ENCODE measurements around the gene PI4KB.
A peak's percentile ranks its signal among the peaks of the same experiment; 100 is the strongest.
"Not testable (repeated sequence)": the region's sequence is repeated elsewhere in the genome, so short reads cannot be mapped to it uniquely, and the experiment has no call there.

Gene PI4KB

GRCh38 chr1:151275341-151275740 is 51.9 kb downstream of the PI4KB start:
- not testable (repeated sequence) for DNase-seq

GRCh38 chr1:151273924-151274466 is 53.2 kb downstream of the PI4KB start:
- DNase-seq = no peak

- DNase-seq = no peak
Observed at GRCh38 chr1:151267760-151268159, 59.5 kb downstream of the PI4KB start.

- DNase-seq = no peak
Observed at GRCh38 chr1:151266821-151267220, 60.4 kb downstream of the PI4KB start.

DNA sequence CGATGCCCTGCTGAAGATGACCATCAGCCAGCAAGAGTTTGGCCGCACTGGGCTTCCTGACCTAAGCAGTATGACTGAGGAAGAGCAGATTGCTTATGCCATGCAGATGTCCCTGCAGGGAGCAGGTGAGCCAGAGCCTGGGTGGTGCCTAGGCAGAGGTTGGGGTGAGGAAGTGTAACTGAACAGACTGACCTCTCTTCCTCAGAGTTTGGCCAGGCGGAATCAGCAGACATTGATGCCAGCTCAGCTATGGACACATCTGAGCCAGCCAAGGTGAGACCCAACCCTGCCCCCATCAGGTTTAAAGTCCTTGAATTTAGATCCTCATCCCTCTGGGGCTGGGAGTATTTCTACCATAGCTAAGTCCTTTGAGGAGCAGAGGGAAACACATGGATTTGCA is 60.9 kb downstream of the PI4KB start:
- no peak for DNase-seq

DNA sequence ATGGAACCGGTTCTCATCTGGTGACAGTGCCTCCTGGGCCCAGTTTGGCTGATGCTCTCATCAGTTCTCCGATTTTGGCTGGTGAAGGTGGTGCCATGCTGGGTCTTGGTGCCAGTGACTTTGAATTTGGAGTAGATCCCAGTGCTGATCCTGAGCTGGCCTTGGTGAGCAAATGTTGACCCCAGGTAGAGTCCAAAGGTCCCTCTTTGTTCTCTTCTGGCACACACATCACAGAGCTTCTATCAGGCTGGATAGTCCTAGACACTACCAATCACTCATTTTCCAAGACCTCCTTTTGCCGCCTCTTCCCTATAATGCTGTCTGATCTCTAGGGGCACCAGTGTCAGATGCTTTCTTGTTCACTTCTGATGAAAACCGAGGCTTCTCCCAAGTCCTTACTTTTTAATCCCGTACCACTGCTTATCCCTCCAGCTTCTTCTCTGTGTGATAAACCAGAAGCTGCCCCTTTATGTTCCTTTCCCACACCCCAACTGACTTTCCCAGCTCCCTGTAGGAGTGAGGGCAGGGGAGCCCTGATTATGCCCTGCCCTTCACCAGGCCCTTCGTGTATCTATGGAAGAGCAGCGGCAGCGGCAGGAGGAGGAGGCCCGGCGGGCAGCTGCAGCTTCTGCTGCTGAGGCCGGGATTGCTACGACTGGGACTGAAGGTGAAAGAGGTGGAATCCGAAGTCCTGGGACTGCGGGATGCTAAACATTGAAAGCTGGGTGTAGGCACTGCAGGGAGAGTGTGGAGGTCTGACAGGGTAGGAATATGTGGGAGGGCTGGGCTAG is 61.6 kb downstream of the PI4KB start:
- DNase-seq = no peak

GRCh38 chr1:151259351-151259750 is 67.9 kb downstream of the PI4KB start:
- DNase-seq = no peak

DNA sequence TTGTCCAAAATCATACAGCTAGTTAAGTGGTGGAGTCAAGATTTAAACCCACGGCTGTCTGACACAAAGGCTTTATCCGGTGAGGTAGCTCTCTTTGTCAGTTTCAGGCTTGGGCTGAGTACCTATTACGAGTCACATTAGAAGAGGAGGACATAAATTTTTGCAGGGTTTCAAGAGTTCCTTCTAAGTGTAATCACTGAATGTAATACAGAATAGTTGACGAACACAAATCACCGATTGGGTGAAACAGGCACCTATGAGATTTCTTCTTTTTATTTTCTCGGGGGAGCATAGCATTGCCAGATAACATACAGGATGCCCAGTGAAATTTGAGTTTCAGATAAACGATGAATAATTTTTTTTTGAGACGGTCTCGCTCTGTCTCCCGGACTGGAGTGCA is 71.8 kb downstream of the PI4KB start:
- DNase-seq = no peak

GRCh38 chr1:151254217-151255213 is 72.7 kb downstream of the PI4KB start, which contains the start of gene PSMD4:
TSS of gene PSMD4 (plus strand) at chr1:151254734. CDS start at chr1:151254783, 49 bp downstream.
- DNase-seq = peak; percentile 93

DNA sequence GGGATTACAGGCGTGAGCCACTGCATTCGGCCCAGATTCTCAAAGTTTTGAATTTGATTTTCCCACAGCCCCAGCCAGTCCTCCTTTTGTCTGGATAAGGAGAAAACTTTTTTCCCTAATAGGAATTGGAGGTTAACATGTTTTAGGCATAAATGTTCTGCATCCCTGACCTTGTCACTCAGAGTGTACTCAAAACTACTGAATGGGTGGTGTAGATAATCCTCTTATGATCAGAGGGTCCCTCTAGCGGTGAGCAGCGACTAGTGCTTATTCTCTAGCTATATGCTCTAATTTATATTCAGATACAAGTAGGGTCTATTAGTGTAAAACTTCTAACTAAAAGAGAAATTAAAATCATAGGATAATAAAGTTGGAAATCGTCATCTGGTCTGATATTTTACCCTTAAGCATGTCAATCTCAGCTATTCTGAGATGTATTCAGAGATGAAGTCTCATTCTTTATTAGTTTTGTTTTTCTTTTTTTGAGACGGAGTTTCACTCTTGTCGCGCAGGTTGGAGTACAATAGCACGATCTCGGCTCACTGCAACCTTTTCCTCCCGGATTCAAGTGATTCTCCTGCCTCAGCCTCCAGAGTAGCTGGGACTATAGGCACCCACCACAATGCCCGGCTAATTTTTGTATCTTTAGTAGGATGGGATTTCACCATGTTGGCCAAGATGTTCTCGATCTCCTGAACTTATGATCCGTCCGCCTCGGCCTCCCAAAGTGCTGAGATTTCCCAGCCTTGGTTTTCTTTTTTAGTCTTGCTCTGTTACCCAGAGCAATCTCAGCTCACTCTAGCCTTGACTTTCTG is 75.4 kb downstream of the PI4KB start:
- DNase-seq = peak; percentile 63

DNA sequence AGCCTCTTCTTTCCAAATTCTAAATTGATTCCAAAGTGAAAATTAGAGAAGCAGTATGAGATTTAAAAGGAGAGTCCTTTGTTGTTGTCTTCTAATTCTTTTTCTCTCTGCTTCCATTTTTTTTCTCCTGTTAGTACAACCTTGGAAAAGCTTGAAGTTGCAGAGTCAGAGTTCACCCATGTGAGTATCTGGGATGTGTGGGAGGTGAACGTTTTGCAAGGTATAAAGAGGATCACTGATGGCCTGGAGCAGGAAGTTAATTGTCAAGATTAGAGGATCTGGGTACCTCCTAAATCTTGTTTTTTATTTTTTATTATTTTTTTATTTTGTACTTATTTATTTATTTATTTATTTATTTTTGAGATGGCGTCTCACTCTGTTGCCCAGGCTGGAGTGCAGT is 80.4 kb downstream of the PI4KB start:
- no peak for DNase-seq

DNA sequence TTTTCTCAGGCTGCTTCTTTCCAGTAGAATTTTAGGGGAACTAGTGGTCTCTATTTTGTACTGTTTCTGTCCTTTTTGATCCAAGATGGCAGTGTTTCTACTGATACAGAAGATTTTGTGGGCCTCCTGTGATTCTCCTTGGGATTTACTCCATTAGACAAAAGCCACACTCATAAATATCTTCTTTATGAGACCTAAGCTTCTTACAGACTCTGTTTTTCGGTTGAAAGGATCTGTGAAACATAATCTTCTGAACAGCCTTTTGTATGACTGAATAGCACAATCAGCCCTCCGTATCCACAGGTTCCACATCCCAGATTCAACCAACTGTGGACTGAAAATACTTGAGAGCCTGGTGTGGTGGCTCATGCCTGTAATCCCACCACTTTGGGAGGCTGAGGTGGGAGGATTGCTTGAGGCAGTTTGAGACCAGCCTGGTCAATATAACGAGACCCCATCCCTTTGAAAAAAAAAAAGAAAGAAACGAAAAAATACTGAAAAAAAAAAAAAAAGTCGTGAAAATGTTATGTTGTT is 83.5 kb downstream of the PI4KB start:
- DNase-seq = no peak

DNA sequence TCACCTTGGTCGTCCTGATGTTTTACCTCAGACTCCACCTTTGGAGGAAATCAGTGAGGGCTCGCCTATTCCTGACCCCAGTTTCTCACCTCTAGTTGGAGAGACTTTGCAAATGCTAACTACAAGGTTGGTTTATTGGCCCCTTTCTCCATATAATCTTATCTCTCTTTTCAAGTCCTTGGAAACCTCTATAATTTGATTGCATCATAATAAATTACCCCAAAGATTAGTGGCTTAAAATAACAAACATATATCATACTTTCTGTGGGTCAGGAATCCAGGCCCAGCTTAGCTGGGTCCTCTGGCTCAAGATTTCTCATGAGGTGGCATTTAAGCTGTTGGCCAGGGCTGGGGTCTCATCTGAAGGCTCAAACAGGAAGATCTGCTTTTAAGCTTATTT is 84.8 kb downstream of the PI4KB start:
- no peak for DNase-seq
